HG02623 (cell line): ENCODE measurements around the gene PITPNM3.

Experiments
- ATAC-seq: cut with Tn5 transposase; IDR thresholded peaks from one replicate; pipeline ENCODE4 v1.9.1; 2021; ENCODE audit warnings: moderate library complexity; ENCODE audit not compliant: unreplicated experiment

Gene PITPNM3

DNA sequence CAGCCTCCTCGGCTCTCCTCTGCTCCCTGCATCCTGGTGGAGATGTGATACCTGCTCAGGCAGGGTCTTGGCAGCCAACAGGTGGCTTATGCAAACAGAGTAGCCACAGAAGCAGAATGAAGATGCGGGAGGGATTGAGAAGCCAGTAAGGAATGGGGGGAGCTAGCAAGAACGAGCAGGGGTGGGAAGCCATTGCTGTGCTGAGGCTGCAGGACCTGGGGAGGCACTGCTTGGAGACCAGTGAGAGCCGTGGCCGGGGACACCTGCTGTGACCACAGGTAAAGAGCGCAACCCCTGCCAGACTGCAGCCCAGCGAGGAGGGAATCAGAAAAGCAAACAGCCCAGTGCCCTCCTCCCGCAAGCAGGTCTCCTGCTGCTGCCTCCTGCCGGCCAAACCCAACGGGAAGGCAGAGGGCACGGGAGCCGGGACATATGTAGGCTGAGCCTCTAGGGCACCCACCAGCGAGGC is 136.1 kb downstream of the PITPNM3 start:
- ATAC-seq = no peak

DNA sequence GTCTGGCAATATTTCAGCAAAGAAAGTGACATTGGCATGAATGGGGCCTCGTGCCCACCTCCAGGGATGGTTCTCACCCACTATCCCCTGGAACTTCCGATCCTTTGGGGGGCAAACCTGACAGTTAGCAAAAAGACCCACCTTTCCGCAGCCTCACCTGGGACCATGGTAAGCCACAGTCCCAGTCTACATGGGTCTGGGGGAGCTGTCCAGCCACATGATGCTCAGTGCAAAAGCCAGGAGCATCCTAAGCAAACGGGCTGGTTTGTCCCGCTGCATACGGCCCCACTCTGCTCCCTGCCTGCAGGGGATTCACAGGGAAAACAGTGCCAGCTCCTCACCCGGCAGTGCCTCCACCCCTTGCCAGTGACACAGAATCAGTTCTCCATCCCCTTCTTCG is 140.7 kb downstream of the PITPNM3 start:
- ATAC-seq = no peak

DNA sequence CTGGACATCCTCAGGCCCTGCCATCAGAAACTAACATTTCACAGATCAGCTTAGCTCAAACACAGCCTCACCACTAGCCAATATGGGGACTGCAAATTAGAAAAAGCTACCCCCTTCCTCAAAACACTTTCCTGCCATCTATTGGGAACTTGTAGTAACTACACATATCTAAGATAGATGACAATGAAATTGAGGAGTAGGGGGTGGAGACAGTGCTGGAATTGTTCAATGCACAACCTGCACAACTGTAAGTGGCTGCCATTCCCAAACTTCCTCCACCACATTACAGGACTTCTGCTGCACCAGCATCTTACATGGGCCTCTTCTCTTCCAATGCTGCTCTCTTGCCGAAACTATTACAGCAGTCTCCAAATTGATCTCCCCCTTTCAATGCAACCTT is 143.3 kb downstream of the PITPNM3 start:
- no peak for ATAC-seq

GRCh38 chr17:6408735-6409134 is 147.6 kb downstream of the PITPNM3 start:
- ATAC-seq = no peak

- no peak for ATAC-seq
These were observed 148.1 kb downstream of the PITPNM3 start for GRCh38 chr17:6408276-6408675.

DNA sequence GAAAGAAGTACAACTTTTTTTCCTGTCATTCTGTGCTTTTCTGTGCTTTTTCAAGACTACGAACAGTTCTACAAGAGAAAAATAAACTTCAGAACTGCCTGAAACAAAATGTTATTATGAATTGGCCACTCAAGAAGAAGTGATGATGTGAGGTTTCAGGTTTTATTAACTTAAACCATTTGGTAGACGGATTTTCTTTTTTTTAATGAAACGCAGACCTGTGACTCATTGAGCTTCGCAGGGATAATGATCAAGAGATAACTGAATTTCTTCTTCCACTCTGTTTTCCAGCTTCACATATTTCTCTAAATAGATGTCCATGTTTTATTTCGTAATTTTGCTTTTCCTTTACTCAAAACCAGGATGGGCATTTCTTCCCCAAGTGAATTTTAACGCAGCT is 154.1 kb downstream of the PITPNM3 start:
- no peak for ATAC-seq
